ENCODE results near the gene C22orf42. TPM values are rescaled to one million over a fixed set of nuclear protein-coding genes. Genes with fewer than 3 reads are reported as not detected.

C22orf42 gene
- total RNA-seq, 1 experiment from 2014 or later, result not detected

DNA sequence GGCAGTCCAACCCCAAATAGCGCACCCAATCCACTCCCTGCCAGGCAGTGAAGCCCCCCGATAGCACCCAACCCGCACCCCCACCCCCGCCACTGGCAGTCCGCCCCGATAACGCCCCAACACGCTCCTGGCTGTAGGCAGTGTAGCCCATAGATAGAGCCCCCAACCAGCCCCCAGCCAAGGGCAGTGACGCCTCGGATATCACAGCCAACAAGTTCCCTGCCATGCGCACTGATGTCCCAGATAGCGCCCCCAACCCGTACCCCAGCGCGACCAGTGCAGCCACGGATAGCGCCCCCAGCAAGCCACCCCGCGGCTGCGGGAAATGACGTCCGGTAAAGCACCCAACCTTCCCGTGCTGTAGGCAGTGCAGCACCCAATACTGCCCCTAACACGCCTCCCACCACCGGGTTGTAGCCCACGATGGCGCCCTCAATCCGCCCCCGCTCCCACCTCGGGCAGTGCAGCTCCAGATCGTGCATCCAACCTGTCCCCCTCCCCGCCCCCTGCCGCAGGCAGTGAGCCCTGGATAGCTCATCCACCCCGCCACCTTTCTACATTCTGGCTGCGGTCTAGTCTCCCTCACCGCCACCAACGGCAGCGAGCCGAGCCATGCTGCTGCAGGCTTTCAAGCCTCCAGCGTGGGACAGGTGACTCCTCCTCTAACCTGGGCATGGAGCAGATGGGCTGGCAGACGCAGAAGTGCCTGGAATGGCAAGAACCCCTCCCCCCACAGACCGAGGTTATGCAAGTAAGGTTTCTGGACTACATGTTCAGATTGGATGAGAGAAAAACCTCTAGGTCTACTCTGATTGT, 45.1 kb upstream of the C22orf42 start:
- Mint-ChIP-seq H3K4me3 (ENCODE audit: unreplicated experiment) (peak overlapping the region; percentile 80), H3K36me3 (ENCODE audit: insufficient read depth, unreplicated experiment) (no peaks in the 10 kb centered on the region), H3K4me1 (ENCODE audit: insufficient read depth, unreplicated experiment) (peaks cover 6% of the 10 kb centered on the region), H3K27ac (ENCODE audit: low read depth, unreplicated experiment) (no peak overlapping the region), H3K27me3 (ENCODE audit: insufficient read depth, unreplicated experiment) (peaks cover 16% of the 10 kb centered on the region), H3K9me3 (ENCODE audit: unreplicated experiment) (no peaks in the 10 kb centered on the region)
- TF ChIP-seq, protein P1, sequence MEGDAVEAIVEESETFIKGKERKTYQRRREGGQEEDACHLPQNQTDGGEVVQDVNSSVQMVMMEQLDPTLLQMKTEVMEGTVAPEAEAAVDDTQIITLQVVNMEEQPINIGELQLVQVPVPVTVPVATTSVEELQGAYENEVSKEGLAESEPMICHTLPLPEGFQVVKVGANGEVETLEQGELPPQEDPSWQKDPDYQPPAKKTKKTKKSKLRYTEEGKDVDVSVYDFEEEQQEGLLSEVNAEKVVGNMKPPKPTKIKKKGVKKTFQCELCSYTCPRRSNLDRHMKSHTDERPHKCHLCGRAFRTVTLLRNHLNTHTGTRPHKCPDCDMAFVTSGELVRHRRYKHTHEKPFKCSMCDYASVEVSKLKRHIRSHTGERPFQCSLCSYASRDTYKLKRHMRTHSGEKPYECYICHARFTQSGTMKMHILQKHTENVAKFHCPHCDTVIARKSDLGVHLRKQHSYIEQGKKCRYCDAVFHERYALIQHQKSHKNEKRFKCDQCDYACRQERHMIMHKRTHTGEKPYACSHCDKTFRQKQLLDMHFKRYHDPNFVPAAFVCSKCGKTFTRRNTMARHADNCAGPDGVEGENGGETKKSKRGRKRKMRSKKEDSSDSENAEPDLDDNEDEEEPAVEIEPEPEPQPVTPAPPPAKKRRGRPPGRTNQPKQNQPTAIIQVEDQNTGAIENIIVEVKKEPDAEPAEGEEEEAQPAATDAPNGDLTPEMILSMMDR (IDR thresholded peaks at IDR 0.05; ENCODE audit: unreplicated experiment), result no peak
- DNase-seq (ENCODE audit: unreplicated experiment), result no peak
- BruUV-seq (replicated peaks), result no TSS peak
- ChIA-PET POLR2A (interaction anchor here (0.5 to 1.1 kb wide), 2 partner anchors 209 to 921 kb away, joined by 3 read pairs; no protein-coding TSS in a partner anchor), CTCF (interaction anchor here (0.6 to 1.1 kb wide), 5 partner anchors 10 to 396 kb away, joined by 3 to 6 read pairs (median 4); no protein-coding TSS in a partner anchor)
- intact Hi-C loops (cut with micrococcal nuclease), result no loop called here

DNA sequence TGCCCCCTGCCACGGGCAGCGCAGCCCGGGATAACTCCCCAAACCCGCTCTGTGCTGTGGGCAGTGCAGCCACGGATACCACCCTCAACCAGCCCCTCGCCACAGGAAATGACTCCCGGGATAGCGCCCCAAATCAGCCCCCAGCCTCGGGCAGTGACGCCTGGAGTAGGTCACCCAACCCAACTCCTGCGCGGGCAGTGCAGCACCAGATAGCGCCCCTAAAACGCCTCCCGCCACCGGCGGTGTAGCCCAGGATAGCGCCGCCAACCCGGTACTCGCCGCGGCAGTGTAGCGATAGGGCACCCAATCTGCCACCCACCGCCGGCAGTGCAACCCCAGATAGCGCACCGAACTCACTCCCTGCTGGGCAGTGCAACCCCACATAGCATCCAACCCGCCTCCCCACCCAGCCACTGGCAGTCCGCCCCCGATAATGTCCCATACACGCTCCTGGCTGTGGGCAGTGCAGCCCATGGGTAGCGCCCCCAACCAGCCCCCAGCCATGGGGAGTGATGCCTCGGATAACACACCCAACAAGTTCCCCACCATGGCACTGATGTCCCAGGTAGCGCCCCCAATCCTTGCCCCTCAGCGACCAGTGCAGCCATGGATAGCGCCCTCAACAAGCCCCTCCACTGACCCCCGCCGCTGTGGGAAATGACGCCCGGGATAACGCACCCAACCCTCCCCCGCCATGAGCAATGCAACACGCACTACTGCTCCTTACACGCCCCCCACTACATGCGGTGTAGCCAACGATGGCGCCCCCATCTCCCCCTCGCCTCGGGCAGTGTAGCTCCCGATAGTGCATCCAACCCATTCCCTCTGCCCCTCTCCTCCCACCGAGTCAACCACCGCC, 44.3 kb upstream of the C22orf42 start:
- Mint-ChIP-seq H3K36me3 (ENCODE audit: insufficient read depth, unreplicated experiment) (no peaks in the 10 kb centered on the region), H3K9me3 (ENCODE audit: unreplicated experiment) (no peaks in the 10 kb centered on the region), H3K27me3 (ENCODE audit: insufficient read depth, unreplicated experiment) (peaks cover 16% of the 10 kb centered on the region), H3K4me3 (ENCODE audit: unreplicated experiment) (peak overlapping the region; percentile 80), H3K4me1 (ENCODE audit: insufficient read depth, unreplicated experiment) (peaks cover 6% of the 10 kb centered on the region), H3K27ac (ENCODE audit: low read depth, unreplicated experiment) (no peak overlapping the region)
- BruUV-seq (replicated peaks), result no TSS peak
- ChIA-PET CTCF (interaction anchor here (0.6 to 1.7 kb wide), 7 partner anchors 9 to 396 kb away, joined by 3 to 6 read pairs (median 3); no protein-coding TSS in a partner anchor), POLR2A (no interaction called here)
- DNase-seq (ENCODE audit: unreplicated experiment), result no peak
- intact Hi-C loops (cut with micrococcal nuclease), result no loop called here
- TF ChIP-seq, protein P1 (IDR thresholded peaks at IDR 0.05; ENCODE audit: unreplicated experiment), result no peak

DNA sequence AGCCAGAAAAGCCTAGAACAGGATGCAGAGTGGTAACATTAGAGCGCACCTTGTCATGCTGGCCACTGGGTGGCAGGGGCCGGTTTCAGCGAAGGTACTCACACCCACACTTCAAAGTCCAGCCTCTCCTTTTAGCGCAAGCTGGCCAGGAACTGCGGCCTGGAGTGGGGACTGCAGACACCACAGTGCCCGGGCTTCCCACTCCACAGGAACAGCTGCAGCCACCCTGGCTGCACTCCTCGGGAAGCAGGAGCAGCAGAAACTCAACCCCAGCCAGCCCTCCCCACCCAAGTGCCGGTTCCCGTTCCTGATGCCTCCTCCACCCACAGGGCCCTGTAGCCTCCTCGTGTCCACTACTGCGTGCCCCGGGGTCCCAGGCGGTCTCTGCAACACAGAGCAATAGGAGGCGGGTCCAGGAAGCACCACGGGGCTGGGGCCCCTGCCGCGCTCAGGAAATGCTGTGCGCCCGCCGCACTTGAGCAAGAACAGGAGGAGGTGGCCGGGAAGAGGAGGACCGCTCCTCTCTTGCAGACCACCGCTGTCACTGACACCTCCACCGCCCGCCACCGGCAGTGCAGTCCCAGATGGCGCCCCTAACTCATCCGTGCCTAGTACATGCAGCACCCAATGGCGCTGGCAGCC, 43.6 kb upstream of the C22orf42 start:
- intact Hi-C loops (cut with micrococcal nuclease), result loop anchor here (1.0 kb wide), 3 partner anchors 64 to 176 kb away; no protein-coding TSS in a partner anchor
- POLR2A ChIA-PET, result no interaction called here
- CTCF ChIA-PET, result interaction anchor here (0.7 to 2.9 kb wide), 20 partner anchors 9 to 270 kb away, joined by 3 to 26 read pairs (median 4); no protein-coding TSS in a partner anchor
- TF ChIP-seq, protein P1 (IDR thresholded peaks at IDR 0.05; ENCODE audit: unreplicated experiment), result peak; percentile 61
- Mint-ChIP-seq H3K36me3 (ENCODE audit: insufficient read depth, unreplicated experiment) (no peaks in the 10 kb centered on the region), H3K27me3 (ENCODE audit: insufficient read depth, unreplicated experiment) (peaks cover 17% of the 10 kb centered on the region), H3K9me3 (ENCODE audit: unreplicated experiment) (no peaks in the 10 kb centered on the region), H3K27ac (ENCODE audit: low read depth, unreplicated experiment) (no peak overlapping the region), H3K4me3 (ENCODE audit: unreplicated experiment) (no peak overlapping the region), H3K4me1 (ENCODE audit: insufficient read depth, unreplicated experiment) (peaks cover 6% of the 10 kb centered on the region)
- BruUV-seq (replicated peaks), result no TSS peak
- DNase-seq (ENCODE audit: unreplicated experiment), result peak; percentile 64

Measured in MCF 10A (cell line).